Body of pancreas (tissue), 4 donors: ENCODE data around the gene MBNL1. TPM values are rescaled to one million over a fixed set of nuclear protein-coding genes. Genes with fewer than 3 reads are reported as not detected.

Experiments
- ATAC-seq: fragments of 150-250 bp; one replicate; pipeline ENCODE4 v1.9.1; 2016
- DNase-seq, 4 donors: peaks; one replicate each; pipeline ENCODE4 v3.0.0-alpha.2; 2019
- H3K27ac ChIP-seq, 4 donors: fragments of 200-600 bp; sonication (generic); 1 replicate in 3 of 4; 2 replicates in 1 of 4; pipeline versions ENCODE4 v1.5.1 to v1.6.1; 2016 to 2019; ENCODE audit warnings: mild to moderate bottlenecking in 1 of 4, mixed read lengths in 1 of 4, moderate library complexity in 1 of 4
- H3K27me3 ChIP-seq, 2 donors: fragments of 200-600 bp; sonication (generic); one replicate each; pipeline ENCODE4 v1.6.0; 2016; ENCODE audit warnings: mild to moderate bottlenecking in 1 of 2
- H3K36me3 ChIP-seq, 2 donors: fragments of 200-600 bp; sonication (generic); replicated peaks in 1 of 2; 2 replicates each; pipeline ENCODE4 v1.5.1; 2016; ENCODE audit warnings: low read depth in 2 of 2; ENCODE audit not compliant: insufficient read depth in 1 of 2
- H3K4me1 ChIP-seq: fragments of 200-600 bp; sonication (generic); one replicate; pipeline ENCODE4 v1.6.0; 2016
- H3K4me3 ChIP-seq, 2 donors: fragments of 200-600 bp; sonication (generic); 1 replicate in 1 of 2; 2 replicates in 1 of 2; pipeline ENCODE4 v1.5.1; 2016 to 2019
- H3K9me3 ChIP-seq, 3 donors: fragments of 200-600 bp; sonication (generic); 1 replicate in 2 of 3; 2 replicates in 1 of 3; pipeline ENCODE4 v1.5.1; 2016
- CTCF ChIP-seq, 7 experiments: fragments of 450-650 bp in 4 of 7; fragments of 200-600 bp in 3 of 7; sonication (generic) in 3 of 7; IDR thresholded peaks; one replicate each; pipeline ENCODE4 v1.5.1; 2016 to 2019; ENCODE audit warnings: antibody characterized with exemption in 7 of 7
- POLR2A ChIP-seq, 3 donors: fragments of 450-650 bp; IDR thresholded peaks; one replicate each; pipeline ENCODE4 v1.6.1; 2016; ENCODE audit warnings: antibody characterized with exemption in 3 of 3, mild to moderate bottlenecking in 2 of 3
- WGBS, 2 donors: methylation state at CpG; one replicate each; pipeline ENCODE4 v1.1.5; 2017; 5-methylcytosine and 5-hydroxymethylcytosine counted together
- intact Hi-C: fragments of 100-400 bp; cut with DNase I; formaldehyde crosslinking; loops from one replicate; pipeline ENCODE4 v1.15.1; 2023
- total RNA-seq, 2 donors: library from RNA; depleted of rRNA; stranded (reverse); fragments of >200 nt; gene quantifications; one replicate each; pipeline ENCODE4 v1.1.0, GENCODE V29; 2016

Gene MBNL1
- total RNA-seq, 2 donors from 2014 or later: 77.3 to 82.4 TPM

DNA sequence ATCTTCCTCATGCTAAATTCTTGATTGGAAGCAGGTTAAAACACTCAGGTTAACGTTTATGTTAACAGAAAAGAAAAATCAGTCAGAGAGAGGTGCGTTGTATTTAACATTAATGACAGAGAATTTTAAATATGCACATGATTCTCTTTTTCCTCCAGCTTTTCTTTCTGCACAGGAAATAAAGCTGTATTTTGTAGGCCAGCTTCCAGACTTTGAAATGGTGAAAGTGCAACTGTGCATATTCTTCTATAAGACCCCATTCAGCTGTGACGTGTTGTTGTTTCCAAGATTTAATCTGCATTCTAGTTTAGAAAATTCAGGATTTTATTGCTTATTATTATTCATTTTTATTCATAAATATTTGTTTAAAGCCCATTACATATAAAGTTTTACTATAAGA is 11.8 kb downstream of the MBNL1 start:
- Histone ChIP-seq H3K4me1 (peaks cover 44% of the 10 kb centered on the region), H3K9me3 (no peaks in the 10 kb centered on the region), H3K27me3 (no peaks in the 10 kb centered on the region), H3K27ac (peak overlapping the region in 1 of 4 donors; percentile 24), H3K36me3 (no peaks in the 10 kb centered on the region), H3K4me3 (no peak overlapping the region)
- intact Hi-C loops: no loop called here
- no peak for ATAC-seq
- DNase-seq: no peak
- 55 to 61% methylated on average over 3 of the region's 3 CpGs for WGBS, 2 donors
- TF ChIP-seq CTCF (IDR thresholded peaks at IDR 0.05) (no peak), POLR2A (IDR thresholded peaks at IDR 0.05) (no peak)

- intact Hi-C loops: no loop called here
- no peaks in the 10 kb centered on the region for H3K27me3 ChIP-seq
- 28 to 43% methylated on average over 2 of the region's 2 CpGs for WGBS, 2 donors
- H3K27ac ChIP-seq: peak overlapping the region in 2 of 4 donors; percentile 15 to 24
- no peaks in the 10 kb centered on the region for H3K36me3 ChIP-seq
- DNase-seq (no peak), ATAC-seq (no peak)
- no peak overlapping the region for H3K4me3 ChIP-seq
- peaks cover 40% of the 10 kb centered on the region for H3K4me1 ChIP-seq
- H3K9me3 ChIP-seq: no peaks in the 10 kb centered on the region
- TF ChIP-seq POLR2A (IDR thresholded peaks at IDR 0.05): no peak
- TF ChIP-seq CTCF (IDR thresholded peaks at IDR 0.05): no peak
These were observed 12.5 kb downstream of the MBNL1 start for GRCh38 chr3:152281133-152281713.

- H3K4me1 ChIP-seq: peaks cover 35% of the 10 kb centered on the region
- H3K27me3 ChIP-seq: no peaks in the 10 kb centered on the region
- no peaks in the 10 kb centered on the region for H3K9me3 ChIP-seq
- ATAC-seq (no peak), DNase-seq (no peak)
- H3K27ac ChIP-seq: peak overlapping the region in 3 of 4 donors; percentile 23 to 49 (median 29)
- WGBS, 2 donors: 18 to 47% methylated on average over 1 of the region's 1 CpG
- H3K36me3 ChIP-seq: no peaks in the 10 kb centered on the region
- TF ChIP-seq CTCF (IDR thresholded peaks at IDR 0.05) (no peak), POLR2A (IDR thresholded peaks at IDR 0.05) (no peak)
- intact Hi-C loops: no loop called here
- no peak overlapping the region for H3K4me3 ChIP-seq
These were observed 14.1 kb downstream of the MBNL1 start for GRCh38 chr3:152282813-152283212.

GRCh38 chr3:152283492-152284381 is 15.0 kb downstream of the MBNL1 start:
- intact Hi-C loops: no loop called here
- peak in 3 of 4 donors; percentile 42 to 60 (median 49) for DNase-seq

More at GRCh38 chr3:152283492-152284381, 15.0 kb downstream of the MBNL1 start:
- Histone ChIP-seq H3K27me3 (no peaks in the 10 kb centered on the region), H3K36me3 (no peaks in the 10 kb centered on the region), H3K4me1 (peaks cover 43% of the 10 kb centered on the region), H3K4me3 (no peak overlapping the region), H3K27ac (peak overlapping the region in 2 of 4 donors; percentile 23 to 48), H3K9me3 (no peaks in the 10 kb centered on the region)
- TF ChIP-seq CTCF (IDR thresholded peaks at IDR 0.05) (no peak), POLR2A (IDR thresholded peaks at IDR 0.05) (no peak)
- 68 to 77% methylated on average over 2 of the region's 2 CpGs for WGBS, 2 donors
- ATAC-seq: peak; percentile 18
